ENCODE results near the gene PDCD4.

Gene PDCD4

DNA sequence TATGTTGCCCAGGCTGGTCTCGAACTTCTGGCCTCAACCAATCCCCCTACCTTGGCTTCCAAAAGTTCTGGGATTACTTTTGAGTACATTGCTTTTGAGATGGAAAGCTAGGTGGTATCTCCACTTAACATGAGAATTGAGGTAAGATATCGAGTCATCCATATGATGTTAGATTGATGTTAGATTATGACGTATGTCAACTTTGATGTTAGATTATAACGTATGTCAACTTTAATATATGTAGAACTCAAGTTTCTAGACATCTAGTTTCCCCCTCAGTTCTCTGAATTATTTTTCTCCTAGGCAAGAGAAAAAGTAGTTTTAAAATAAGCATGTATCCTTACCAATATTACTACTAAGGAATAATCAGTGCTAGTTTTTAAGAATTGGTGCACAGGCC, 67.7 kb downstream of the PDCD4 start:
- DNase-seq = no peak
- intact Hi-C loops (cut with DNase I) = no loop called here

GRCh38 chr10:110944792-110945396, 73.2 kb downstream of the PDCD4 start:
- intact Hi-C loops (cut with DNase I) = no loop called here
- DNase-seq = no peak

DNA sequence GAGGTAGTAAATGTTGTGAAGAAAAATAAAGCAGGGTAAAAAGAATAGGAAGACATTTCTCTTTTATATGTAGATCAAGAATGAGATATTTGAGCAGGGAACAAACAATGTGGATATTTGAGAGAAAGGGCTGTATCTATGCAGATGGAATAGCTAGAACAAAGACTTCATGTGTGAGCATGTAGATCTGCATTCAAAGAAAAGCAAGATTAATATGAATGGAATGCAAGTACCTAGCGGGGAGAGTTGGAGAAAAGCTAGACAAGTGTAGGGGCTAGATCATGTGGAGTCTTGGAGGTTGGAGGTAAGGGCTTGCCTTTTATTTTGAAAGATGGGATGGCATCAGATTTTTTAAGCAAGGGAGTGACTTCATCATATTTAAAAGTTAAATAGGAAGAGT, 74.8 kb downstream of the PDCD4 start:
- intact Hi-C loops (cut with DNase I) = no loop called here
- DNase-seq = no peak

GRCh38 chr10:110947061-110947595, 75.4 kb downstream of the PDCD4 start:
- intact Hi-C loops (cut with DNase I) = no loop called here
- no peak for DNase-seq

All from head of caudate nucleus (tissue), 42 donors.